Measurements from ENCODE around the gene ZNF385A. TPM values are rescaled to one million over a fixed set of nuclear protein-coding genes. Genes with fewer than 3 reads are reported as not detected.

Gene ZNF385A
- total RNA-seq, 2 experiments from 2014 or later, result 0.32 to 2.9 TPM

- no peak overlapping the region for H3K4me3 ChIP-seq (ENCODE audit: low read depth, low read length, poor library complexity, severe bottlenecking)
- no peak overlapping the region for H3K4me2 ChIP-seq (ENCODE audit: low read length)
- H3K36me3 ChIP-seq (ENCODE audit: insufficient read depth, low read length), result no peaks in the 10 kb centered on the region
- no peaks in the 10 kb centered on the region for H3K9me2 ChIP-seq (ENCODE audit: insufficient read depth, low read length)
- no peak overlapping the region for H2AFZ ChIP-seq (ENCODE audit: low read length)
- no TSS peak for BruUV-seq (replicated peaks)
- H4K20me1 ChIP-seq (ENCODE audit: insufficient read depth, low read length), result no peaks in the 10 kb centered on the region
- intact Hi-C loops (cut with micrococcal nuclease; ENCODE audit: unreplicated experiment), result no loop called here
- TF ChIP-seq CTCF (conservative IDR thresholded peaks at IDR 0.05; ENCODE audit: low read length) (no peak), EZH2phosphoT487 (IDR thresholded peaks at IDR 0.05; ENCODE audit: borderline replicate concordance, low read depth, low read length) (no peak)
- H3K79me2 ChIP-seq (ENCODE audit: insufficient read depth, low read depth, low read length), result no peaks in the 10 kb centered on the region
- ChIA-PET POLR2A (interaction anchor here (0.5 kb wide), 1 partner anchor 43 kb away, joined by 5 read pairs; no protein-coding TSS in a partner anchor), CTCF (ENCODE audit: unreplicated experiment) (no interaction called here)
- H3K9me3 ChIP-seq (ENCODE audit: low read length), result no peaks in the 10 kb centered on the region
- H3K4me1 ChIP-seq (ENCODE audit: insufficient read depth, low read length, poor library complexity, severe bottlenecking), result no peaks in the 10 kb centered on the region
- no peak for DNase-seq (ENCODE audit: low spot score)
- H3K27ac ChIP-seq (ENCODE audit: low read depth, low read length, poor library complexity, severe bottlenecking), result no peak overlapping the region
Measured at GRCh38 chr12:54424224-54424623, 39.7 kb upstream of the ZNF385A start.

GRCh38 chr12:54423816-54424150, 39.2 kb upstream of the ZNF385A start:
- H3K36me3 ChIP-seq (ENCODE audit: insufficient read depth, low read length), result no peaks in the 10 kb centered on the region
- no peaks in the 10 kb centered on the region for H3K4me1 ChIP-seq (ENCODE audit: insufficient read depth, low read length, poor library complexity, severe bottlenecking)
- intact Hi-C loops (cut with micrococcal nuclease; ENCODE audit: unreplicated experiment), result no loop called here
- H3K9me3 ChIP-seq (ENCODE audit: low read length), result no peaks in the 10 kb centered on the region
- TF ChIP-seq CTCF (conservative IDR thresholded peaks at IDR 0.05; ENCODE audit: low read length), result no peak
- BruUV-seq (replicated peaks), result no TSS peak
- H3K27ac ChIP-seq (ENCODE audit: low read depth, low read length, poor library complexity, severe bottlenecking), result no peak overlapping the region
- no peak overlapping the region for H2AFZ ChIP-seq (ENCODE audit: low read length)
- H3K4me2 ChIP-seq (ENCODE audit: low read length), result no peak overlapping the region
- no peak for DNase-seq (ENCODE audit: low spot score)
- POLR2A ChIA-PET, result interaction anchor here (0.5 kb wide), 1 partner anchor 43 kb away, joined by 5 read pairs; no protein-coding TSS in a partner anchor
- H3K4me3 ChIP-seq (ENCODE audit: low read depth, low read length, poor library complexity, severe bottlenecking), result no peak overlapping the region
- H3K79me2 ChIP-seq (ENCODE audit: insufficient read depth, low read depth, low read length), result no peaks in the 10 kb centered on the region
- CTCF ChIA-PET (ENCODE audit: unreplicated experiment), result no interaction called here
- no peaks in the 10 kb centered on the region for H3K9me2 ChIP-seq (ENCODE audit: insufficient read depth, low read length)
- no peaks in the 10 kb centered on the region for H4K20me1 ChIP-seq (ENCODE audit: insufficient read depth, low read length)

- no peak for TF ChIP-seq CTCF (conservative IDR thresholded peaks at IDR 0.05; ENCODE audit: low read length)
- no peak for TF ChIP-seq EZH2phosphoT487 (IDR thresholded peaks at IDR 0.05; ENCODE audit: borderline replicate concordance, low read depth, low read length)
- ChIA-PET CTCF (ENCODE audit: unreplicated experiment) (no interaction called here), POLR2A (no interaction called here)
- H3K9me2 ChIP-seq (ENCODE audit: insufficient read depth, low read length), result no peaks in the 10 kb centered on the region
- no peak overlapping the region for H3K4me3 ChIP-seq (ENCODE audit: low read depth, low read length, poor library complexity, severe bottlenecking)
- H3K79me2 ChIP-seq (ENCODE audit: insufficient read depth, low read depth, low read length), result no peaks in the 10 kb centered on the region
- H4K20me1 ChIP-seq (ENCODE audit: insufficient read depth, low read length), result no peaks in the 10 kb centered on the region
- no peak overlapping the region for H2AFZ ChIP-seq (ENCODE audit: low read length)
- no peak for DNase-seq (ENCODE audit: low spot score)
- H3K36me3 ChIP-seq (ENCODE audit: insufficient read depth, low read length), result no peaks in the 10 kb centered on the region
- H3K4me2 ChIP-seq (ENCODE audit: low read length), result no peak overlapping the region
- intact Hi-C loops (cut with micrococcal nuclease; ENCODE audit: unreplicated experiment), result no loop called here
- BruUV-seq (replicated peaks), result no TSS peak
- H3K9me3 ChIP-seq (ENCODE audit: low read length), result no peaks in the 10 kb centered on the region
- H3K4me1 ChIP-seq (ENCODE audit: insufficient read depth, low read length, poor library complexity, severe bottlenecking), result peaks cover 2% of the 10 kb centered on the region
- H3K27ac ChIP-seq (ENCODE audit: low read depth, low read length, poor library complexity, severe bottlenecking), result no peak overlapping the region
Measured at GRCh38 chr12:54421879-54422250, 37.3 kb upstream of the ZNF385A start.

Data from OCI-LY7 (cell line).